Activated CD4-positive, alpha-beta T cell treated with anti-CD3 and anti-CD28 coated beads, Interleukin-2, Interleukin-4, amounts not matched to agents 100 ng/mL and 50 ng/mL, durations not matched to agents 16 hours and 8 hours (primary cell): ENCODE data around the gene GCAT.
A peak's percentile ranks its signal among the peaks of the same experiment; 100 is the strongest.

Source experiments
- DNase-seq: peaks from one replicate; pipeline ENCODE4 v3.0.0-alpha.2; 2020; ENCODE audit warnings: low spot score

The GCAT gene

GRCh38 chr22:37809672-37810333 is 2.1 kb downstream of the GCAT start:
- DNase-seq, result no peak

GRCh38 chr22:37811867-37812266 is 4.1 kb downstream of the GCAT start:
- DNase-seq, result no peak

GRCh38 chr22:37812869-37813678 is 5.3 kb downstream of the GCAT start:
- no peak for DNase-seq

GRCh38 chr22:37815593-37815992 is 7.9 kb downstream of the GCAT start:
- DNase-seq, result no peak

- no peak for DNase-seq
These were observed 8.9 kb downstream of the GCAT start for GRCh38 chr22:37816543-37817180.

GRCh38 chr22:37817705-37818408 is 10.1 kb downstream of the GCAT start:
- peak; percentile 83 for DNase-seq

GRCh38 chr22:37818409-37819104 is 10.8 kb downstream of the GCAT start:
- DNase-seq, result peak; percentile 64

- no peak for DNase-seq
These were observed 11.3 kb downstream of the GCAT start for GRCh38 chr22:37819105-37819433.

GRCh38 chr22:37820350-37820749 is 12.6 kb downstream of the GCAT start:
- no peak for DNase-seq

- DNase-seq, result no peak
These were observed 14.5 kb downstream of the GCAT start for GRCh38 chr22:37822079-37822833.

- DNase-seq, result no peak
These were observed 15.6 kb downstream of the GCAT start, which contains the start of gene GALR3 for GRCh38 chr22:37823134-37823985. GALR3 (plus strand) TSS chr22:37823382; CDS start chr22:37823407, 25 bp downstream.

- DNase-seq, result peak; percentile 30
These were observed 17.2 kb downstream of the GCAT start for GRCh38 chr22:37824674-37825641.

- no peak for DNase-seq
These were observed 19.3 kb downstream of the GCAT start for GRCh38 chr22:37827056-37827455.

- no peak for DNase-seq
These were observed 22.5 kb downstream of the GCAT start for GRCh38 chr22:37830093-37830842.

GRCh38 chr22:37831472-37831871 is 23.7 kb downstream of the GCAT start:
- DNase-seq, result no peak

GRCh38 chr22:37832022-37832857 is 24.5 kb downstream of the GCAT start:
- no peak for DNase-seq
